Measurements from ENCODE around the gene LRRN4CL. TPM values are rescaled to one million over a fixed set of nuclear protein-coding genes. Genes with fewer than 3 reads are reported as not detected.
A peak's percentile ranks its signal among the peaks of the same experiment; 100 is the strongest.

The LRRN4CL gene
- total and polyA plus RNA-seq, 9 of the 15 experiments (the other 6 are each of a cell fraction or from before 2014, with no cell fraction given), result 0.03 to 0.11 (median 0.05) TPM; not detected in 4

DNA sequence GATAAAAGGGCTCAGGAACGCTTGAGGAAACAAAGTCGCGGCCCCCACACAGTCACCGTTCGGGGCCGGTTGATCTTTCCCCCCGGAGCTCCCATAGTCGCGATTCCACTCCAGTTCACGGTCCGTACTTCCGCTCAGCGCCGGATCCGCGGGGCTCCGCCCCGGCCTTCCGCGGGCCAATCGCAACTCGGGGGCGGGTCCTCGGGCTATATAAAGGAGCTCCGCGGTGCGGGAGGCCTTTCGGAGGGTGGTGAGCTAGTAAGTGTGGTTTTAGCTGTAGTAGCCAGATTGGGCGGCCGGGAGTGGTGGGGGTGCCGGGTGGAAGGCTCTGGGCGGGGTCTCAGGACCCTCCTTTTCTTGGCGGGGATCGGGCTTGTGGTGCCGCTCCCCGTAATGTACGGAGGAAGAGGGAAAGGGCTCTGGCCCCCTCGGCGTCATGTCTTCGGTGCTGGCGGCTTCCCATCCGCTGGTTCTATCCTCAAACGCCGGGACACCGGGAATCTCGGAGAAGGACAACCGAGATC is 24.2 kb downstream of the LRRN4CL start, which contains the start of the genes C11orf98 and CSKMT:
TSS of gene C11orf98 (minus strand) at position 136 of the 524 bp plus-strand sequence. CDS start at position 95, 41 bp downstream.
TSS of gene CSKMT (plus strand) at position 238 of the 524 bp plus-strand sequence. CDS start 568 bp downstream, outside the sequence.
- Histone ChIP-seq H4K20me1 (replicated peaks; ENCODE audit: control insufficient read depth, insufficient read depth, low read length) (peaks cover 7% of the 10 kb centered on the region; the same call in 1 of the 2 replicates), H3K4me2 (ENCODE audit: insufficient read depth, low read length) (peak within 1 kb of the TSS; percentile 97), H3K9me1 (ENCODE audit: control insufficient read depth, insufficient read depth, low read length) (no peaks in the 10 kb centered on the region), H3K4me3 (peak within 1 kb of the TSS; percentile 73), H3K9me3 (replicated peaks; ENCODE audit: control insufficient read depth, insufficient read depth, low read depth, low read length) (no peaks in the 10 kb centered on the region), H3K4me1 (replicated peaks in 1 of 2; ENCODE audit: control insufficient read depth in 2 of 2, insufficient read depth in 2 of 2, low read length in 2 of 2) (peaks cover 19 to 41% of the 10 kb centered on the region in 2 experiments; a peak in 4 of 5 replicates), H3K27me3 (ENCODE audit: control insufficient read depth in 2 of 2, insufficient read depth in 2 of 2, low read length in 2 of 2) (no peaks in the 10 kb centered on the region), H3K27ac (ENCODE audit: extremely low read depth, low read depth, low read length) (peak within 1 kb of the TSS; percentile 80), H2AFZ (ENCODE audit: low read depth, low read length) (peak within 1 kb of the TSS; percentile 77), H3K36me3 (ENCODE audit: control insufficient read depth, insufficient read depth, low read length) (peaks cover 52% of the 10 kb centered on the region), H3K79me2 (ENCODE audit: control insufficient read depth, insufficient read depth, low read length) (peaks cover 75% of the 10 kb centered on the region), H3K9ac (ENCODE audit: insufficient read depth in 1 of 2, low read depth in 2 of 2, low read length in 2 of 2) (peak within 1 kb of the TSS; percentile 85 to 100)
- POLR2A ChIA-PET, result interaction anchor here (0.6 to 8.8 kb wide), 63 partner anchors 9 to 1072 kb away, joined by 3 to 161 read pairs (median 5); partner anchors contain the start of genes B3GAT3, EEF1G, EML3 and GANAB
- DNase-seq (ENCODE audit: extremely low read depth in 1 of 4, low spot score in 3 of 4) (peak; percentile 91 to 97 (median 94)), ATAC-seq (peak; percentile 87), FAIRE-seq (peak; percentile 77)
- intact Hi-C loops (cut with micrococcal nuclease) (loop anchor here (2.0 to 5.0 kb wide), 2 partner anchors 18 to 177 kb away; partner anchors contain the start of gene GANAB), in situ Hi-C loops (cut with MboI) (no loop called here)
- CTCF ChIA-PET (ENCODE audit: low intra/inter-chr PET ratio), result no interaction called here
- WGBS (ENCODE audit: insufficient coverage, low coverage, missing lambda C conversion rate), result under 1% methylated on average over 33 of the region's 47 CpGs
- TSS peak; percentile 93 for BruUV-seq (replicated peaks)
- TF ChIP-seq ZNF212 (CRISPR knock-in tag; IDR thresholded peaks at IDR 0.05), result no peak
- TF ChIP-seq CXXC5 (CRISPR knock-in tag; IDR thresholded peaks at IDR 0.05), result peak; percentile 60
- TF ChIP-seq HDAC2 (IDR thresholded peaks at IDR 0.05), result no peak
- no peak for TF ChIP-seq ZNF584 (CRISPR knock-in tag; IDR thresholded peaks at IDR 0.05; ENCODE audit: low read depth)
- TF ChIP-seq DDX20 (tag; IDR thresholded peaks at IDR 0.05; ENCODE audit: low read depth), result no peak
- peak; percentile 100 for TF ChIP-seq SUPT5H (IDR thresholded peaks at IDR 0.05)
- TF ChIP-seq, protein P1, sequence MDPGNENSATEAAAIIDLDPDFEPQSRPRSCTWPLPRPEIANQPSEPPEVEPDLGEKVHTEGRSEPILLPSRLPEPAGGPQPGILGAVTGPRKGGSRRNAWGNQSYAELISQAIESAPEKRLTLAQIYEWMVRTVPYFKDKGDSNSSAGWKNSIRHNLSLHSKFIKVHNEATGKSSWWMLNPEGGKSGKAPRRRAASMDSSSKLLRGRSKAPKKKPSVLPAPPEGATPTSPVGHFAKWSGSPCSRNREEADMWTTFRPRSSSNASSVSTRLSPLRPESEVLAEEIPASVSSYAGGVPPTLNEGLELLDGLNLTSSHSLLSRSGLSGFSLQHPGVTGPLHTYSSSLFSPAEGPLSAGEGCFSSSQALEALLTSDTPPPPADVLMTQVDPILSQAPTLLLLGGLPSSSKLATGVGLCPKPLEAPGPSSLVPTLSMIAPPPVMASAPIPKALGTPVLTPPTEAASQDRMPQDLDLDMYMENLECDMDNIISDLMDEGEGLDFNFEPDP (CRISPR knock-in tag; IDR thresholded peaks at IDR 0.05), result peak; percentile 72; the same call in 1 of the 2 replicates
- TF ChIP-seq ZNF551 (CRISPR knock-in tag; IDR thresholded peaks at IDR 0.05), result peak; percentile 91
- TF ChIP-seq, protein P2, sequence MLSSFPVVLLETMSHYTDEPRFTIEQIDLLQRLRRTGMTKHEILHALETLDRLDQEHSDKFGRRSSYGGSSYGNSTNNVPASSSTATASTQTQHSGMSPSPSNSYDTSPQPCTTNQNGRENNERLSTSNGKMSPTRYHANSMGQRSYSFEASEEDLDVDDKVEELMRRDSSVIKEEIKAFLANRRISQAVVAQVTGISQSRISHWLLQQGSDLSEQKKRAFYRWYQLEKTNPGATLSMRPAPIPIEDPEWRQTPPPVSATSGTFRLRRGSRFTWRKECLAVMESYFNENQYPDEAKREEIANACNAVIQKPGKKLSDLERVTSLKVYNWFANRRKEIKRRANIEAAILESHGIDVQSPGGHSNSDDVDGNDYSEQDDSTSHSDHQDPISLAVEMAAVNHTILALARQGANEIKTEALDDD (IDR thresholded peaks at IDR 0.05), result peak; percentile 16; the same call in 1 of the 2 replicates
- TF ChIP-seq HNRNPLL (IDR thresholded peaks at IDR 0.05; ENCODE audit: low read depth, low read length, poor library complexity, severe bottlenecking), result peak; percentile 81
- TF ChIP-seq, protein P3, sequence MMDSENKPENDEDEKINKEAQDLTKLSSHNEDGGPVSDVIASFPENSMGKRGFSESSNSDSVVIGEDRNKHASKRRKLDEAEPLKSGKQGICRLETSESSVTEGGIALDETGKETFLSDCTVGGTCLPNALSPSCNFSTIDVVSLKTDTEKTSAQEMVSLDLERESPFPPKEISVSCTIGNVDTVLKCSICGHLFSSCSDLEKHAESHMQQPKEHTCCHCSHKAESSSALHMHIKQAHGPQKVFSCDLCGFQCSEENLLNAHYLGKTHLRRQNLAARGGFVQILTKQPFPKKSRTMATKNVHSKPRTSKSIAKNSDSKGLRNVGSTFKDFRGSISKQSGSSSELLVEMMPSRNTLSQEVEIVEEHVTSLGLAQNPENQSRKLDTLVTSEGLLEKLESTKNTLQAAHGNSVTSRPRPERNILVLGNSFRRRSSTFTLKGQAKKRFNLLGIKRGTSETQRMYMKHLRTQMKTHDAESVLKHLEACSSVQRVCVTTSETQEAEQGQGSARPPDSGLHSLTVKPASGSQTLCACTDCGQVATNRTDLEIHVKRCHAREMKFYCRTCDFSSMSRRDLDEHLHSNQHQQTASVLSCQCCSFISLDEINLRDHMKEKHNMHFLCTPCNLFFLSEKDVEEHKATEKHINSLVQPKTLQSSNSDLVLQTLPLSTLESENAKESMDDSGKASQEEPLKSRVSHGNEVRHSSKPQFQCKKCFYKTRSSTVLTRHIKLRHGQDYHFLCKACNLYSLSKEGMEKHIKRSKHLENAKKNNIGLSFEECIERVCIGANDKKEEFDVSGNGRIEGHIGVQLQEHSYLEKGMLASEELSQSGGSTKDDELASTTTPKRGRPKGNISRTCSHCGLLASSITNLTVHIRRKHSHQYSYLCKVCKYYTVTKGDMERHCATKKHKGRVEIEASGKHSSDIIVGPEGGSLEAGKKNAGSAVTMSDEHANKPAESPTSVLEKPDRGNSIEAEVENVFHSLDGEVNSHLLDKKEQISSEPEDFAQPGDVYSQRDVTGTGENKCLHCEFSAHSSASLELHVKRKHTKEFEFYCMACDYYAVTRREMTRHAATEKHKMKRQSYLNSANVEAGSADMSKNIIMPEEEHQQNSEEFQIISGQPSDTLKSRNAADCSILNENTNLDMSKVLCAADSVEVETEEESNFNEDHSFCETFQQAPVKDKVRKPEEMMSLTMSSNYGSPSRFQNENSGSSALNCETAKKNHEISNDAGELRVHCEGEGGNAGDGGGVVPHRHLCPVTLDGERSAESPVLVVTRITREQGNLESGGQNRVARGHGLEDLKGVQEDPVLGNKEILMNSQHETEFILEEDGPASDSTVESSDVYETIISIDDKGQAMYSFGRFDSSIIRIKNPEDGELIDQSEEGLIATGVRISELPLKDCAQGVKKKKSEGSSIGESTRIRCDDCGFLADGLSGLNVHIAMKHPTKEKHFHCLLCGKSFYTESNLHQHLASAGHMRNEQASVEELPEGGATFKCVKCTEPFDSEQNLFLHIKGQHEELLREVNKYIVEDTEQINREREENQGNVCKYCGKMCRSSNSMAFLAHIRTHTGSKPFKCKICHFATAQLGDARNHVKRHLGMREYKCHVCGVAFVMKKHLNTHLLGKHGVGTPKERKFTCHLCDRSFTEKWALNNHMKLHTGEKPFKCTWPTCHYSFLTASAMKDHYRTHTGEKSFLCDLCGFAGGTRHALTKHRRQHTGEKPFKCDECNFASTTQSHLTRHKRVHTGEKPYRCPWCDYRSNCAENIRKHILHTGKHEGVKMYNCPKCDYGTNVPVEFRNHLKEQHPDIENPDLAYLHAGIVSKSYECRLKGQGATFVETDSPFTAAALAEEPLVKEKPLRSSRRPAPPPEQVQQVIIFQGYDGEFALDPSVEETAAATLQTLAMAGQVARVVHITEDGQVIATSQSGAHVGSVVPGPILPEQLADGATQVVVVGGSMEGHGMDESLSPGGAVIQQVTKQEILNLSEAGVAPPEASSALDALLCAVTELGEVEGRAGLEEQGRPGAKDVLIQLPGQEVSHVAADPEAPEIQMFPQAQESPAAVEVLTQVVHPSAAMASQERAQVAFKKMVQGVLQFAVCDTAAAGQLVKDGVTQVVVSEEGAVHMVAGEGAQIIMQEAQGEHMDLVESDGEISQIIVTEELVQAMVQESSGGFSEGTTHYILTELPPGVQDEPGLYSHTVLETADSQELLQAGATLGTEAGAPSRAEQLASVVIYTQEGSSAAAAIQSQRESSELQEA (IDR thresholded peaks at IDR 0.05; ENCODE audit: low read depth), result peak; percentile 63

Data from K562 (cell line).